ENCODE results near the gene MEGF6.

The MEGF6 gene

DNA sequence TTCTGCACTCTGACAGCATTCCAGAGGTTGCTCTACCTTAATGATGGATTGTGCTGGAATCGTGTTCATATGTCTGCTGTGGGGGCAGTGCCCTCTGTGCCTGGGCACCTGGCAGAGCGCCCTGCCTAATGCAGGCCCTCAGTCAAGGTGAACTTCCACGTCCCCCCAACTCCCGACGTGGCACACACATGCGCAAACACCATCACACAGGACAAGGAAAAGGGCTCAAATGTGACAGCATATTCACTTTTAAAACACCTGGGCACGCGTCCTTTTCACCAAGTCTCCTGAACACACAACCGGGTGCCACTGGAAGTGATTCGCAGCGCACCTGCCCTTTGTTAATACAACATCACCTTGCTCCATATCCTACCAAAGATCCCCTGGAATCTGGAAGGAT is 25.2 kb upstream of the MEGF6 start:
- no peak overlapping the region for H3K4me3 Mint-ChIP-seq

DNA sequence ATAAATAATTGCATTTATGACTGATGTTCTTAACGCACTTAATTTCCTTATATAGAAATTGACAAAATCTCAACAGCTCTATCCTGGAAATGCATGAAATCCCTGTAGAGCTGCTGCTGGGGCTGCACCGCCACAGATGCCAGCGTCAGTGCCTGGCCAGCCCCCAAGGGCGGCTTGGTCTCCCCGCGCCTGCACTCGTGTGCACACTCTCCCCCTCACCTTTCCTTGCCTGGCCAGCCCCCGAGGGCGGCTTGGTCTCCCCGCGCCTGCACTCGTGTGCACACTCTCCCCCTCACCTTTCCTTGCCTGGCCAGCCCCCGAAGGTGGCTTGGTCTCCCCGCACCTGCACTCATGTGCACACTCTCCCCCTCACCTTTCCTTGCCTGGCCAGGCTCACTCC is 24.8 kb upstream of the MEGF6 start:
- peaks cover 3% of the 10 kb centered on the region for H3K27me3 Mint-ChIP-seq (ENCODE audit: low read depth, poor library complexity)
- no peaks in the 10 kb centered on the region for H3K4me1 Mint-ChIP-seq
- H3K4me3 Mint-ChIP-seq: no peak overlapping the region
- H3K27ac Mint-ChIP-seq: no peak overlapping the region
- peaks cover 17% of the 10 kb centered on the region for H3K36me3 Mint-ChIP-seq (ENCODE audit: low read depth)
- H3K9me3 Mint-ChIP-seq: no peaks in the 10 kb centered on the region
- DNase-seq: no peak
- no peak for TF ChIP-seq CTCF (IDR thresholded peaks at IDR 0.05)

More for the DNA sequence above, 25.2 kb upstream of the MEGF6 start:
- no peak for TF ChIP-seq CTCF (IDR thresholded peaks at IDR 0.05)
- no peaks in the 10 kb centered on the region for H3K9me3 Mint-ChIP-seq
- peaks cover 3% of the 10 kb centered on the region for H3K27me3 Mint-ChIP-seq (ENCODE audit: low read depth, poor library complexity)
- H3K4me1 Mint-ChIP-seq: no peaks in the 10 kb centered on the region
- DNase-seq: no peak
- H3K27ac Mint-ChIP-seq: no peak overlapping the region
- peaks cover 17% of the 10 kb centered on the region for H3K36me3 Mint-ChIP-seq (ENCODE audit: low read depth)

DNA sequence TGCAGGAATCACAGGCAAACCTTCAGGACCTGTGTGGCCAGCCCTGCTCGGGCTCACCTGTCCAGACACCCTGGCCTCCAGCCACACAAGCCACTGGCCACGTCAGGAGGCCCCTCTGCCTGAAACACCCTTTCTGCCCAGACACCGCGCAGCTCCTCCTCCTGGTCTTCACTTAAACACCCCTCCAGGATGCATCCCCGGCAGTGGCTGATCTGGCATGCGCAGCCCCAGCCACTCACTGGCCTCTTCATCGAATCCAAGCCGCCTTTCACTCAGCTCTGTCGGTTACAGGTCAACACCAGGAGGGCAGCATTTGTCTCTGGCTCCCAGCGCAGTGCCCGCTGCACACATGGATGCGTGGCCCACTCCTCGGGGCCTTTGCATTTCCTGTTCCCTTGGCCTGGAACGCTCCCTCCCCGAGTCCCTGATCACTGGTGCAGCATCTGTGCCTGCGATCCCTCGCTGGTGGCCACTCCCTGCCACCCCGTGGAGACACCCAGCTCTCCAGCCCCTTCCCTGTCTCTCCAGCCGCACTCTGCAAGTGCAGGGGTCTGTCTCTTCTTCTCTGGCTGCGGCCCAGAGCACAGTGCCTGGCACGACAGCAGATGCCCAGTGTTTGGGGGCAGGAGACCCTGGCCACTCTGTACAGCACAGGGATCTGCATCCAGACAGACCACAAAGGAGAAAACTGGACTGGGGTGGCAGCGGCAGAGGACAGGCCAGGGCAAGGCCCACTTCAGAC is 22.9 kb upstream of the MEGF6 start:
- Mint-ChIP-seq H3K27me3 (ENCODE audit: low read depth, poor library complexity) (peaks cover 3% of the 10 kb centered on the region), H3K4me1 (no peaks in the 10 kb centered on the region), H3K9me3 (no peaks in the 10 kb centered on the region), H3K27ac (no peak overlapping the region), H3K36me3 (ENCODE audit: low read depth) (peaks cover 17% of the 10 kb centered on the region), H3K4me3 (no peak overlapping the region)
- DNase-seq: no peak
- no peak for TF ChIP-seq CTCF (IDR thresholded peaks at IDR 0.05)

GRCh38 chr1:3633344-3634058 is 22.2 kb upstream of the MEGF6 start:
- Mint-ChIP-seq H3K9me3 (no peaks in the 10 kb centered on the region), H3K36me3 (ENCODE audit: low read depth) (peaks cover 17% of the 10 kb centered on the region), H3K27me3 (ENCODE audit: low read depth, poor library complexity) (peaks cover 3% of the 10 kb centered on the region), H3K27ac (no peak overlapping the region), H3K4me1 (no peaks in the 10 kb centered on the region), H3K4me3 (no peak overlapping the region)
- no peak for TF ChIP-seq CTCF (IDR thresholded peaks at IDR 0.05)
- no peak for DNase-seq

DNA sequence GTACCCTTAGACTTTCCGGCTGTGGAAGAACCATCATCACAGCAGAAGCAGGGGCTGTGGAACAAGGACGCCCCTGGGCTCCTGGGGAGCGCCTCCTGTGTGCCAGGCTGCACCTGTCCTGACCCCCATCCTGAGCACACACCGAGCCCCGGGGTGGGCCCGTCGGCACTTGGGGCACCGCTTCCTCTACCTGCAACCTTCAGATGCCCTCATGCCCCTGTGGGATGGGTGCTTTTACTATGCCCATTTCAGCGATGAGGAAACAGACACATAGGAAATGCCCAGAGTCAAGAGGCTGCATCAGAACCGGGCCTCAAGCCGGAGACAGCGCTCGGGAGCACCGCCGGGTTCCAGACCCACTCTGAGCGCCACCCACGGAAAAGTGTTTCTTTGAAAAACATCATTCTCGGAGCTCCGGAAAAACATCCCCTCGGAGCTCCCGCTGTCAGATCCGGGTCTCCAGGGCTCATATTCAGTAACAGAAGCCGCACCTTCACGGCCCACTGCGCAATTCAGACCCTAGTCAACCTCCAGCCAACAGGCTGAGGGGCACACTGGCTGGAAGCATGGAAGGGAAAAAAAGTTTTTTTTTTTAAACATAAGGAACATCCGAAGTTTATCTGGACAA is 21.5 kb upstream of the MEGF6 start:
- Mint-ChIP-seq H3K27me3 (ENCODE audit: low read depth, poor library complexity) (peaks cover 3% of the 10 kb centered on the region), H3K4me1 (no peaks in the 10 kb centered on the region), H3K27ac (no peak overlapping the region), H3K9me3 (no peaks in the 10 kb centered on the region), H3K36me3 (ENCODE audit: low read depth) (peaks cover 17% of the 10 kb centered on the region), H3K4me3 (no peak overlapping the region)
- TF ChIP-seq CTCF (IDR thresholded peaks at IDR 0.05): no peak
- DNase-seq: no peak

Measured in nephron progenitor cell (in vitro differentiated cells).